Esophagus (tissue), 2 donors: Measurements from ENCODE around the gene C17orf107. TPM values are rescaled to one million over a fixed set of nuclear protein-coding genes. Genes with fewer than 3 reads are reported as not detected.
"Not testable (repeated sequence)": the region's sequence is repeated elsewhere in the genome, so short reads cannot be mapped to it uniquely, and the experiment has no call there.

Experiments
- H3K27ac ChIP-seq, 2 donors: one replicate each; pipeline ENCODE4 v1.5.1; 2013; ENCODE audit warnings: low read depth in 2 of 2, mild to moderate bottlenecking in 2 of 2, inconsistent platforms in 1 of 2, low read length in 1 of 2, moderate library complexity in 1 of 2
- H3K27me3 ChIP-seq, 2 donors: one replicate each; pipeline ENCODE4 v1.6.1; 2013; ENCODE audit warnings: low read length in 2 of 2, control low read depth in 1 of 2, mild to moderate bottlenecking in 1 of 2; ENCODE audit not compliant: insufficient read depth in 2 of 2, control insufficient read depth in 1 of 2
- H3K36me3 ChIP-seq, 2 donors: one replicate each; pipeline ENCODE4 v1.6.1; 2013; ENCODE audit warnings: low read length in 1 of 2; ENCODE audit not compliant: control insufficient read depth in 2 of 2, insufficient read depth in 2 of 2
- H3K4me1 ChIP-seq, 2 donors: one replicate each; pipeline ENCODE4 v1.6.1; 2013; ENCODE audit warnings: low read length in 1 of 2; ENCODE audit not compliant: control insufficient read depth in 2 of 2, insufficient read depth in 2 of 2
- H3K4me3 ChIP-seq, 2 donors: one replicate each; pipeline ENCODE4 v1.5.1; 2013; ENCODE audit warnings: low read length in 2 of 2, mild to moderate bottlenecking in 2 of 2, low read depth in 1 of 2, moderate library complexity in 1 of 2
- H3K9me3 ChIP-seq, 2 donors: one replicate each; pipeline ENCODE4 v1.6.1; 2013; ENCODE audit warnings: mild to moderate bottlenecking in 2 of 2, low read depth in 1 of 2, low read length in 1 of 2, moderate library complexity in 1 of 2; ENCODE audit not compliant: control insufficient read depth in 2 of 2, insufficient read depth in 1 of 2
- WGBS, 2 donors: extraction: QIAGEN DNeasy Blood & Tissue Kit; methylation state at CpG; one replicate each; pipeline ENCODE4 v1.1.7; 2013; 5-methylcytosine and 5-hydroxymethylcytosine counted together
- polyA plus RNA-seq, 2 donors: library from polyadenylated mRNA; stranded (reverse); fragments of 200-250 nt; gene quantifications; one replicate each; pipeline ENCODE4 v1.2.3, GENCODE V29; 2013
- donor health status: healthy with polysubstance abuse.
- donor health status: Bipolar disorder and iron deficiency.

Gene C17orf107
- polyA plus RNA-seq, 2 donors, result 0.58 to 0.71 TPM

- H3K9me3 ChIP-seq, result no peaks in the 10 kb centered on the region
- 37 to 48% methylated on average over 6 to 7 of the region's 7 CpGs for WGBS, 2 donors
- no peak overlapping the region for H3K4me3 ChIP-seq
- peaks cover 8 to 22% of the 10 kb centered on the region in 2 donors for H3K4me1 ChIP-seq
- H3K27me3 ChIP-seq, result no peaks in the 10 kb centered on the region
- H3K36me3 ChIP-seq, result peaks cover 0 to 4% of the 10 kb centered on the region in 2 donors
- H3K27ac ChIP-seq, result peak overlapping the region; percentile 79 to 83
Measured at GRCh38 chr17:4858068-4858881, 41.1 kb upstream of the C17orf107 start.

DNA sequence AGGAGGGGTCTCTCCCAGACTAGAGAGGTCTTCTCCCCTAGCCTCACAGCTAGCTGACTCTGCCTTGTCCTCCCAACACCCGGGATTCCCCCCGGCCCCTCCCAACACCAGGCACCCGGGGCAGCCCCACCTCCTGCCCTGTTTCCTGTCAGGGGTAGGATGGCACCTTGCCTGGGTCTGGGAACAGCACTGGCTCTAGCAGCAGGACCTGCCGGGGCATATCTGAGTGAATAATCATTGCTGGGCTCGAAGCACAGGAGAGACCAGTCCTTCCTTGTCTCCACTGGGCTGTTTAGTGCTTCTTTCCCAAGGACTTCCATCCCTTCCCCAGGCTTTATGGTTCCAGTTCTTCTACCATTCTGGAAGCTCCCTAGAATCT lies 40.5 kb upstream of the C17orf107 start:
- Histone ChIP-seq H3K27me3 (no peaks in the 10 kb centered on the region), H3K36me3 (peaks cover 0 to 4% of the 10 kb centered on the region in 2 donors), H3K4me1 (peaks cover 8 to 18% of the 10 kb centered on the region in 2 donors), H3K27ac (peak overlapping the region; percentile 79 to 83), H3K9me3 (no peaks in the 10 kb centered on the region), H3K4me3 (peak overlapping the region; percentile 13 to 81)
- whole genome bisulfite sequencing, 2 donors, result 17 to 21% methylated on average over 5 of the region's 5 CpGs

- Histone ChIP-seq H3K27ac (peak overlapping the region; percentile 79 to 89), H3K4me1 (peaks cover 5 to 16% of the 10 kb centered on the region in 2 donors), H3K36me3 (peaks cover 0 to 4% of the 10 kb centered on the region in 2 donors), H3K9me3 (no peaks in the 10 kb centered on the region), H3K27me3 (no peaks in the 10 kb centered on the region), H3K4me3 (peak overlapping the region; percentile 59 to 81)
- WGBS, 2 donors, result 53 to 71% methylated on average over 32 of the region's 32 CpGs
Measured at GRCh38 chr17:4859816-4860625, 39.3 kb upstream of the C17orf107 start.

GRCh38 chr17:4860651-4861050 lies 38.7 kb upstream of the C17orf107 start:
- H3K9me3 ChIP-seq, result no peaks in the 10 kb centered on the region
- H3K4me3 ChIP-seq, result peak overlapping the region; percentile 59 to 81
- 64 to 71% methylated on average over 9 of the region's 9 CpGs for WGBS, 2 donors
- peaks cover 5 to 16% of the 10 kb centered on the region in 2 donors for H3K4me1 ChIP-seq
- peaks cover 0 to 4% of the 10 kb centered on the region in 2 donors for H3K36me3 ChIP-seq
- no peaks in the 10 kb centered on the region for H3K27me3 ChIP-seq
- peak overlapping the region; percentile 69 to 79 for H3K27ac ChIP-seq

DNA sequence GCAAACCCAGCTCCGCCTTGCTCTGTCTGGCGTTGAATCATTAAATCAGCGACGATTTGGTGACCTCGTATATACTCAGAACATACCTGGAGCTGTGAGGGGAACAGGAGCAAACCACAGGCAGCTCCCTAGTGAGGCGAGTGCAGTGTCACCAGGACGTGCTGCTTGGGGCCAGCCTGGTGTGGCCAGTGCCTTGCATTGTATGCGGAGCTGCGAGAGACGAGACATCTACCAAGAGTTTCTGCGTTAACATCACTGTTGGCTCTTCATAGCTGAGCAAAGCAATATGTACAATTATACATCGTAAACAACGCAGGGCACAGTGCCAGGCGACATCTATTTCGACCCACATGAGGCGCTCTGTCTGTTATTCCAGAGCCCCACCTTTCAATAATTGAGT lies 38.3 kb upstream of the C17orf107 start:
- WGBS, 2 donors, result 81 to 88% methylated on average over 16 of the region's 16 CpGs
- Histone ChIP-seq H3K9me3 (no peaks in the 10 kb centered on the region), H3K36me3 (peaks cover 0 to 4% of the 10 kb centered on the region in 2 donors), H3K27me3 (no peaks in the 10 kb centered on the region), H3K27ac (peak overlapping the region in 1 of 2 donors; percentile 69), H3K4me1 (peaks cover 5 to 16% of the 10 kb centered on the region in 2 donors), H3K4me3 (peak overlapping the region; percentile 59 to 81)

GRCh38 chr17:4862720-4863119 lies 36.6 kb upstream of the C17orf107 start:
- no peaks in the 10 kb centered on the region for H3K9me3 ChIP-seq
- WGBS, 2 donors, result 81 to 89% methylated on average over 4 of the region's 4 CpGs
- H3K36me3 ChIP-seq, result peaks cover 0 to 4% of the 10 kb centered on the region in 2 donors
- no peaks in the 10 kb centered on the region for H3K27me3 ChIP-seq
- peaks cover 2 to 10% of the 10 kb centered on the region in 2 donors for H3K4me1 ChIP-seq
- H3K4me3 ChIP-seq, result no peak overlapping the region
- H3K27ac ChIP-seq, result no peak overlapping the region

DNA sequence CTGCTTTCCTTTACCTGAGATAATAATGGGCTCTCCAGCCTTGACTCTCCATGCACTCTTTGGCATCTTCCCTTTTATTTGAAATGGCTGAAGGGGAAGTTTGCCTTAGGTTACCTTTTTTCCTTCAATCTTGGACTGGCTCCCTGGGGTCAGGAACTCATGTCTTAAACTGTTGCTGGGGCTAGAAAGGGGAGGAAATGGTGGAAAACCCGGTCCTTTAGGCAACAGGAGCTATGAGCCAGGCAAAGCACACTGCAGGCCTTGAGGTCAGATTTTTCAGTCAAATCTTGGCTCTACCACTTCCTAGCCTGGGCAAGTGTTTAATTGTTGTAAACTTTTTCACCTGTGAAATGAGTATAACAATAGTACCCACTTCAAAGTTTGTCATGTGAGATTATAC lies 36.0 kb upstream of the C17orf107 start:
- Histone ChIP-seq H3K27me3 (no peaks in the 10 kb centered on the region), H3K4me1 (peaks cover 2 to 10% of the 10 kb centered on the region in 2 donors)
- 65 to 82% methylated on average over 1 of the region's 1 CpG for WGBS, 2 donors

DNA sequence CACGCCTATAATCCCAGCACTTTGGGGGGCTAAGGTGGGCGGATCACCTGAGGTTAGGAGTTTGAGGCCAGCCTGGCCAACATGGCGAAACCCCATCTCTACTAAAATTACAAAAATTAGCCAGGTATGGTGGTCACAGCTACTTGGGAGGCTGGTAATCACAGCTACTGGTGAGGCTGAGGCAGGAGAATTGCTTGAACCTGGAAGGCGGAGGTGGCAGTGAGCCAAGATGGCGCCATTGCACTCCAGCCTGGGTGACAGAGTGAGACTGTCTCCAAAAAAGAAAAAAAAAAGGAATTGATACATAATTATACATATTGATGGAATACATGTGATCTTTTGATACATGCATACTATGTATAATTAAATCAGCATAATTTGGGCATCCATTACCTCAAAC lies 31.8 kb upstream of the C17orf107 start:
- WGBS, 2 donors, result 77 to 89% methylated on average over 5 of the region's 5 CpGs
- not testable (repeated sequence) for H3K9me3 ChIP-seq, H3K36me3 ChIP-seq

More for the DNA sequence above, 36.0 kb upstream of the C17orf107 start:
- peaks cover 0 to 4% of the 10 kb centered on the region in 2 donors for H3K36me3 ChIP-seq
- H3K4me3 ChIP-seq, result no peak overlapping the region
- H3K9me3 ChIP-seq, result no peaks in the 10 kb centered on the region
- H3K27ac ChIP-seq, result no peak overlapping the region

GRCh38 chr17:4869058-4869998 lies 30.0 kb upstream of the C17orf107 start:
- WGBS, 2 donors, result 96% methylated on average over 22 of the region's 22 CpGs
- H3K27ac ChIP-seq, H3K9me3 ChIP-seq, H3K4me3 ChIP-seq, H3K4me1 ChIP-seq, H3K36me3 ChIP-seq, H3K27me3 ChIP-seq: not testable (repeated sequence)

More for the DNA sequence above, 31.8 kb upstream of the C17orf107 start:
- H3K27me3 ChIP-seq, H3K27ac ChIP-seq, H3K4me3 ChIP-seq, H3K4me1 ChIP-seq: not testable (repeated sequence)
